Measurements from ENCODE around the gene CBX6.

Gene CBX6

DNA sequence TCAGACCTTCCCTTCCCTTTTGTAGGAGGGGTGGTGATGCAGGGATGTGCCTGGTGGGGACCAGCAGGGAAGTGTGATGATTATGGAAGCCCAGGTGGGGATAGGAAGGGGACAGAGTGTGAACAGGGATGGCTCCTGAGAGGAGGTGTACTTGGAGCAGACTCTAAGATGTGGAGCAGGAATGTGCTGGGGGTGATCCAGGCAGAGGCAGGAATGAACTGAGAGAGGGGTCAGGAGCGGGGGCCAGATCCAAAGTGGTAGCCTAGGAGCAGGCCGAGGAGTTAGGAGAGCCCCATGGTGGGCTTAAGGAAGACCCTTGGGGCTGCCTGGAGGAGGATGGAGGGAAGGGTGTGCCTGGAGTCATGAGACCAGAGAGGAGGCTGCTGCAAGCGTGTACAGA lies 31.9 kb downstream of the CBX6 start:
- no peak for DNase-seq (ENCODE audit: low read depth in 2 of 2)

DNA sequence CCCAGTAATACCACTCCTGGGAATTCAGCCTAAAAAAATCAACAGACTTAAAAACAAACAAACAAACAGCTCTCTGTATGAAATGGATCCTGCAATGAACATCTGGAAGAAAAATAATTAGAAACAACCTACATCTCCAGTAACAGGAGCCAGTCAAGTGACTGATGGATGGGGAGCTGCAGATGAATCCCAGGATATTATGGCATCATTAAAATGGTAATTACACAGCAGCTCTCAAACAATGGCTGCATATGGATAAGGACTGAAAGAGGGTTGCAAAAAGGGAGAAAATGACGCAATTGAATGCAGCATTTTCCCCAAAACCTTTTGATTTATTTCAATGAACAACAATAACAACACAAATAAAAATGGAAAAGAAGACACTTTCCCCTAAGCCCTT lies 32.3 kb downstream of the CBX6 start:
- no peak for DNase-seq (ENCODE audit: low read depth in 2 of 2)

DNA sequence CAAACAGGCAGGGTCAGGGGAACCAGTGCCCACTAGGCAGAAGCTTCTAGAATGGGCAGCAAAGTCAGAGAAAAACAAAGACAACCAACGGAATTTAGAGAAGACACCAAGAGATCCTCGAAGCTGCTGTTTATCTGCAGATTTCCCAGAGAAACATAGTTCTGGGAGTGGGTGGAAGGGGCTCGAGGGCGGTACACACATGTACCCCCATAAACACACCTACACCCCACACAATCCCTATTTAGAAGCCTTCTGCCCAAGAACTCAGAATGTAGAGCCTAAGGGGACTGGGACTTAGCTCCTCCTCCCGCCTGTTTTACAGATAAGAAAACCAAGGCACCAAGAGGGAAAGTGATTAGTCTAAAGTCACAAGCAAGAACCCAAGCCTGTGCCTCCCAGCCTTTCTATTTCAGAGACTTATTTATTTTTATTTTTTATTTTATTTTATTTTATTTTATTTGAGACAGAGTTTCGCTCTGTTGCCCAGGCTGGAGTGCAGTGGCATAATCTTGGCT lies 34.5 kb downstream of the CBX6 start:
- no peak for DNase-seq (ENCODE audit: low read depth in 2 of 2)

DNA sequence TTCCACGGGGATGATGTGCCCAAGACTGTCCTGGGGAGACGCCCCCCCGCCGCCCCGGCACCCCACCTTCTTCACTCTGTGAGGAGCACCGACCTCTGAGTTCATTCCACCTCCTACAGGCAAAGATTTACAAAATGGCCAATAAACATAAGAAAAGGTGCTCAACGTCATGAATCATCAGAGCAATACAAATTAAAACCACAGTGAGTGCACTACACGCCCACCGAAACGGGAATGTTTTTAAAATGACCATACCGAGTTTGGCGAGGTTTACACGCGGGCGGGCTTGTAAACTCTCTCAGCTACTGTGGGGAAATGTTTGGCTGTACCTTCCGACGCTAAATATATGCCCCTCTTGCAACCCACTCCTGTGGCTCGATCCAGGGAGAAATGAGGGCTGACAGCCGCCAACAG lies 36.1 kb downstream of the CBX6 start:
- no peak for DNase-seq (ENCODE audit: low read depth in 2 of 2)

DNA sequence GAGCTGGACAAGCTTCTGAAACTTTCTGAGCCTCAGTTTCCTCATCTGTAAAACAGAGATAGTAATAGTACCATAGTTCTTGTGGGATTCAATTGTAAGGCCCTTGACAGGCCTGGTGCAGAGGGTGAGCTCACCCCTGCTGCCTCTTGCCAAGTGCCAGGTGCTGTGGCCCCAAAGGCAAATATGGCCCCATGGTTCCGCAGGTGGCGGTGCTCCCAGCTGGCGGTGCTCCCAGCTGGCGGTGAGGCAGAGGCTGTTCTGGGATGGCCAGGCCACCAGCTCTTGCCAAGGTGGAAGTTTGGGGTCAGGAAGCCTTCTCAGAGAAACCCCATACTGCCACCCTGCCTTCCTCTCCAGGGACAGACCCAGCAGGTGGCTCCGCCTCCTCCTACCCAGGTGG lies 37.0 kb downstream of the CBX6 start:
- DNase-seq (ENCODE audit: low read depth in 2 of 2), result no peak

DNA sequence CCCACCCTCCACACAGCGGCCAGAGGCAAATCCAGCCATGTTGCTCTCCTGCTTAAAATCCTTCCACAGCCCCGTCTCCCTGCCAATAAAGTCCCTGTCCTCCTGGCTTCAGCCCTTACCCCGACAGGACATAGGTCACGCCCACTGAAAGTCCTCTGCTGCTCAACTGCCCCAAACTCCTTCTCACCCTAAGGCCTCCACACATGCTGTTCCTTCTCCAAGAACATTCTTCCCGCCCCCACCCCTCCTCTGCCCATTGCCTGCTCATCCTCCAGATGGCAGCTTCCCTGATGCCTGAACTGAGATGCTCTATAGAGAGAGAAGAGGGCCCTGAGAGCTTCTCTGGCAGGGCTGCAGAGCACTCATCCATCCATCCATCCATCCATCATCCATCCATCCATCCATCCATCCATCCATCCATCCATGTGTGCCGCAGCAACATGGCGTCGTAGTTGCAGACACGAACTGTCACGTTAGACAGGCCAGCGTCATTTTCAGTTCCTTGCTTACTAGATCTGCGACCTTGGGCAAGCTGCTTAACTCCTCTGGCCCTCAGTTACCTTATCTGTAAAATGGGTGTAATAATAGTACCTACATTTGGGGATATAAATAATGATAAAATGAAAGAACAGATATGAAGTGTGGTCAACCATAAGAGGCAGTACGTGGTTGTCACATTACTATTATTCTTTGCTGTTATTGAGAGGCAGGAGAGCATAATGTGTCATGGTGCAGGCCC lies 37.6 kb downstream of the CBX6 start:
- no peak for DNase-seq (ENCODE audit: low read depth in 2 of 2)

DNA sequence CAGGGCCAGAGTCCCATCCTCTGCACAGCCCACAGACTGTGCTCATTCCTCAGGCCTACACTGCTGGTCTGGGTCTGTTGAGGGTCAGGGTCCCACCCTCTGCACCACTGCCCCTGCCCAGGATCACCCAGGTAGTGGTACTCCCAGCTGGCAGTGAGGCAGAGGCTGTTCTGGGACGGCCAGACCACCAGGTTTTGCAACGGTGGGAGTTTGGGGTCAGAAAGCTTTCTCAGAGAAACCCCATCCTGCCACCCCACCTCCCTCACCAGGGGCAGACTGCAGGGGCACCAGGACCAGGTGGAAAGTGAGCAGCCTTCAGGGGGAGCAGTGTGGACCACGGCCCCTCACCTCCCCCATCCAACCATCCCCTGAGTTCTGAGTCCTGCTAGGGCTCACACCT lies 39.0 kb downstream of the CBX6 start:
- no peak for DNase-seq (ENCODE audit: low read depth in 2 of 2)

DNA sequence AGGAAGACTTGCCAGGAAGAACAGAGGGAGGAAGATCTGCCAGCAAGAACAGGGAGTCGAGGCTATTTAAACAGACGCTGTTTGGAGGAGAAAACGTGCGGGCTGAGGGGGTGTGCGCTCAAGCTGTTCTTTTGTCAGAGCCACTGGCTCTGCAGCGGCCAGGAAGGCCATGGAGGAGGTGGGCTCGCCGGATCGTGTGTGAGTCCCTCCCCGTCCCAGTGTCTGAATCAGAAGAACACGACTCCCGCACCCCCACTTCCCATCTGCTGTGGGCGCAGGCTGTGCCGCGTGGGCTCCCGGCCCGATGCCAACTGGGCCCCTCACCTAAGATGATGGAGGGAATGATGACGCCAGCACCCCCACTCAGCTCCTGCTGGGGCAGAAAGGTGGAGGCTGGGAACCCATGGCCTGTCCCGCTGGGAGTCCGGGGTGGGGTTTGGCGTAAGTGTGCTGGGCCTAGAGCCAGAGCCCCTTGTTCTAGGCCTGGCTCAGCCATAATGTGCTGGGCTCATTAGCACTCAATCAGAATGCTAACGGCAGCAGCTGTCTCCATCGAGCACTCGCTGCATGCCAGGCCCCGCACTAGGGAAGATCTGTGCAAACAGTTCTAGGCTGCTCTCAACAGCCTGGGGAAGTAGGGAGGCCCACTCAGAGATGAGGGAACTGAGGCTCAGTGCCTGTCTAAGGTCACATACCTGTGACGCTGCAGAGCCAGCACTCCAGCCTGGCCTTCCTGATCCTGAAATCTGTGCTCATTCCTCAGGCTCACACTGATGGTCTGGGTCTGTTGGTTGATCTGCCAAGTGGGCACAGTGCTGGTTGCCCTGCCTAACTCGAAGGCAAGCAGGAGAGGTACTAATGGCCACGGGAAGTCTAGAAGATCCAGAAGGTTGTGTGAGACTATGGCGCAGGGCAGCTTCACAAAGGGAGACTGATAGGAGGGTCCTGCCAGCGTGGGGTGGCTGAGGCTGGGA lies 39.7 kb downstream of the CBX6 start:
- no peak for DNase-seq (ENCODE audit: low read depth in 2 of 2)

DNA sequence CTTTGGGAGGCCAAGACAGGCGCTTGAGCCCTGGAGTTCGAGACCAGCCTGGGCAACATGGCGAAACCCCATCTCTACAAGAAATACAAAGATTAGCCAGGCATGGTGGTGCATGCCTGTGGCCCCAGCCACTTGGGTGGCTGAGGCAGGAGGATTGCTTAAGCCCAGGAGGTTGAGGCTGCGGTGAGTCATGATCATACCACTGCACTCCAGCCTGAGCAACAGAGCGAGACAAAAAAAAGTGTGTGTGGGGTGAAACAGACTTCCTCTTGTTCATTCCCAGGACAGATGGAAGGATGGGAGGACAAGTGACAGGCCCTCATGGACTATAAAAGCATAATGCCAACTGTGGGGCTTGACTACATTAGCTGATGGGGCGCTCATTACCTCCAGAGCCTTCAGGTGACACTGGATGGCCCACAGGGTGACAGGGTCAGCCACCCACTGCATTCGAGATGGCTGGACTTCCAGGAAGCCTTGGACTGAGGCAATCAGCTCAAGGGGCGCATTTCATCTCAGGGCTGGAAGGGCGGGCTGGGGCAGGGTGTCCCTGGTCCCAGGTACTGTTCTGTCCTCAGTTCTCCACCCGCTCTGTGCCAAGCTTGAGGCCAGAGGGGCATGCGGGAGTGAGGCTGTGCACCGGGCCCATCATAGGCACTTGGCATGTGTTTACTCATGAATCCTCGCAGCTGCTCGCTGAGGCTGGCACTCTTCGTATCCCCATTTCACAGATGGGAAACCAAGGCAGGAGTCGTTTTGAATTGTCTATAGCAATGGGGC lies 40.7 kb downstream of the CBX6 start:
- no peak for DNase-seq (ENCODE audit: low read depth in 2 of 2)

DNA sequence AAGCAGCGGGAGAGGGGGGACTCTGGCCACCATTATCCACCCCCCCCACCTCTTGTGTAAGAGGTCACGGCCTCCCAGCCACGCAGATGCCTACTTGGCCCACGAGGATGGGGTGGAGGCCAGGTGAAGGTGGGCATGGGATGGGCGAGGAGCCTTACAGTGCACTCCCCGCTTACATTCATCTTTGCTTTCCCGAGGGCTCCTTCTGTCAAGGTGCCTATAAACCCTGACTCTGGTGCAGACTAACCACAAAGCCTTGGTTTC lies 41.2 kb downstream of the CBX6 start:
- no peak for DNase-seq (ENCODE audit: low read depth in 2 of 2)

DNA sequence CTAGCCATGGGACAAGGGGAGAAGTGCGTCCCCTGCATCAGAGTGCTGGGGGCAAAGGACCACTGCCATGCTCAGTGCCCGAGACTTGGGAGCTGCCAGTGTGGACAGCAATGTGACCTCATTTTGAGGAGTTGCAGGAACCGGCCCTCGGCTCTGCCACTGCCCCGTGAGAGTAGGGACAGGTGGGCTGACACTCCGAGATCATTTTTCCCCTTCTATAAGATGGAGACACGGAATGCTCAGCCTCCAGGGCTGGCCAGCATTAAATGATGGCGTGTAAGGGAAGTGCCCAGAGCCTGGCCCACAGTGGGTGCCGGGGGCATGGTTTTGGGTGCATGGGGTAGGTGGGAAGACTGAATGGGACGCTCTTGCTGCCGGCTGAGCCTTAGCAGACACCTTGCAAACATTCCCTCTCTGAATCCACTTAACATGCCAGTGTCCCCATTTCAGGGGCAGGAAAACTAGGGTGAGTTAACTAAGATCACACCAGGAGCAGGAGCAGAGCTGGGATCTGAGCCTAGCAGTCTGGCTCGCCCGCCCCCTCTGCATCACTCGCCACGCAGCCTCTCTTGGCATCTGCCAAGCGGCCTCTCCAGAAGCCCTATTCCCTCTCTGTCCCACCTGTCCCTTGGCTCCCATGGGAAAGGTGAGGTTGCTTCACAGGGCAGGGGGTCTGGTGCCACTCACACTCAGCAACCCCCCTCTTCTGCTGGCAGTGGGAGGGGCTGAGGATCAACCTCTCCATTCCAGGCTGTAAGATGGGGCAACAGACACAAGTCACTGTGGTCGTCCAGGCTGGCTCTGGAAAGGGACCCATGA lies 41.8 kb downstream of the CBX6 start:
- no peak for DNase-seq (ENCODE audit: low read depth in 2 of 2)

DNA sequence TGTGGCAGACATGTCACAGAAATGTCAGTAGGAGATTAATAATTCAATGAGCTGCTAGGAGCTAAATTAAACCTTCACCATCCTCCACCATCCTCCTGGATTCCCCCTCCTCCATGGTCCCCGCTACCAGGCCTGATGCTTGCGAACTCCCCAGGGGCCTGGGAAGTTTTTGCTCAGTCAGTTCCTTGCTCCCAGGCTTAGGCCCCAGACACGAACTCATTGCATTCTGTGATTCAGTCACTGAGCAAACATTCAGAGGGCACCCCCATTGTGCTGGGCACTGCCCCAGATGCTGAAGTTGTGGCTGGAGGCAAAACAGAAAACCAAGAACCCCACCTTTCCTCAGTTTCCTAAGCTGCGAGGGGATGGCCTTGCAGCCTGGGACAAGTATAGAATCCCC lies 42.5 kb downstream of the CBX6 start:
- no peak for DNase-seq (ENCODE audit: low read depth in 2 of 2)

DNA sequence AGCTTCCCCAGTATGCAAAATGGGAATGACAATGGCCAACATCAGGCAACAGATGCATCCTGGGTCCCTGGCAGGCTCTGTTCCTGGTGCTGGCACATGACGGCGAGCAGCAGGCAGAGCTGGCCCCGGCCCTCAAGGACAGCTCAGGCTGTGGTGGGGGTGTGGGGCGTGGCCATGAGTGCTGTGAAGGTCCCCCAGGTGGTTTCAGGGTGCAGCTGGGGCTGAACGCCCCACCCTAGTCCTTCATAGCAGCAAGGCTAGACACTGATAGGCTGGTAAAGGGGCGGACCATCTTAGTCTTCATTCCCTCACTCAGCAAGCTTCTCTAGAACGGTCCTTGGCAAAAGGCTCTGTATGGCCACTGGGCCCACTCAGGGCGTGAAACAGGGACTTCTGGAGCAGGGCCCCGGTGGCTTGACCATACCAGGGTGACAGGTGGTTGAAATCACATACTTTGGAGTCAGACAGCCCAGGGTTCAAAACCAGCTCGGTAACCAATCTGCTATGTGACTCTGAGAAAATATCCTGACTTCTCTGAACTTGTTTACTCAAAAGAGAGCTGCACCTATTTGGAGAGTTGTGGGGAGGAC lies 43.3 kb downstream of the CBX6 start:
- DNase-seq (ENCODE audit: low read depth in 2 of 2), result no peak

DNA sequence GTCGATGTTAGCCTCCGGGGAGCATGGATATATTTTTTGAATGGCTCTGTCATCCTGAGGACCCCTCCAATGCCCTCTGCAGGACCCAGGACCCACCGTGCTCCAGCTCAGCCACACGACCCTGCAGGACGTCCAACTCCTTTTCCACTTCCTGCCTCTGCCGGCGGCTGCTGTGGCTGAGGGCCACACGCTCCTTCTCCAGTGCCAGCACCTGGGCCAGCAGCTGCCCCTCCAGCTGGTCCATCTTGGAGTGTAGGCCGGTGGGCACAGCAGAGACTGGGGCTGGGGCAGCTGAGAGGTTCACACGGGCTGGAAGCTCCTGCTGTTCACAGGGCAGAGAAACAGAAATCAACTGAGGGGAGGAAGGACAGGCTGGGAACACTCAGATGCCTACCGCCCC lies 43.8 kb downstream of the CBX6 start:
- DNase-seq (ENCODE audit: low read depth in 2 of 2), result no peak

DNA sequence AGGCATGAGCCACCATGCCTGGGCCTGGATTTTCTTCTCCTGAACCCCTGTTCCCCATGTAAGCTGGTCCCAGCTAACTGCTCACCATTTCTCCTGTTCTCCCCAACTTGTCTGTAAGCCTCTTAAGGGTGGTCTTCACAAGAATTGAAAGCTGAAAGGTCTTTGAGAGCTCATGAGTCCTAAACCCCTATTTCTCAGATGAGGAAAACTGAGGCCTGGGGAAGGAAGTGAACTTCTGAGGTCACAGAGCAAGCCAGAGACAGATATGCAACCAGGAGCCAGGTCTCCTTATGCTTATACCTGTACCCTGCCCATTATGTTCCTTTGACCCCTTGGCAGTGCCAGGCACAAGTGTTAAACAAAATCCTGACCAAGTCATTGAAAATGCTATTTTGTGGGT lies 44.5 kb downstream of the CBX6 start:
- no peak for DNase-seq (ENCODE audit: low read depth in 2 of 2)

DNA sequence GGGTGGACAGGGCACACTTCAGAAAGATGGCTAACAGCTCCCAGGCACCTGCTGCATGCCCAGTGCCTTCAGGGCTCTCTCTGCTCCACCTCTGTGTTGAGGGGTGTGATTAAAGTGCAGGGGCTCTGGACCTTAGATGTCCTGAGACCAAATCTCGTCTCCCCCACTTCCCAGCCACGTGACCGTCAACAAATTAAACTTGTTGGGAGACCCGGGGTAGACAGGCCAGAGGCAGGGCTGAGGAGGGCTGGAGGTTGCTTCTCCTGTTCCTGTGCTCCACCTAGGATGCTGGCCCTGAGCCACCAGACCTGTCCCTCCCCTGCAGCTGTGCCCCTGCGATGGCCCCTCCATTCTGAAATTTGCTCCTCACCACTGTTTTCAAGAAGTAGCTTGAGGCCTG lies 45.2 kb downstream of the CBX6 start:
- no peak for DNase-seq (ENCODE audit: low read depth in 2 of 2)

DNA sequence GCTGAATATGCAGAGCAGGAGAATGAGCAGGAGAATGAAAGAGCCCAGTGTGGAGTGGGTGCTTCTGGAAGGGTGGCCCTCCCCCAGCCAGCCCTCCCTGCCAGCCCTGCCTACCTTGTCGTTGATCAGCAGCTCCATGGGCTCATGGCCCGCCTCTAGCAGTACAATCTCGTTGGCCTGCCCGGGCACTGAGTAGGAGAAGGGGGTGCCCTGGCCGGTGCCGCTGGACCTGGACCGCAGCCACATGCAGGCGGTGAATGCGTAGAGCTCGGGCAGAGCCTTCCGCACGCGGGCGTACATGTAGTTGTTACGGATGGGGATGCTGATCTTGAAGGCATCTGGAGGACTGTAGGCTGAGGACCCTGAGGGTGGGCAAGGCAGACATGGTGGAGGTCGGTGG lies 45.6 kb downstream of the CBX6 start:
- DNase-seq (ENCODE audit: low read depth in 2 of 2), result no peak

DNA sequence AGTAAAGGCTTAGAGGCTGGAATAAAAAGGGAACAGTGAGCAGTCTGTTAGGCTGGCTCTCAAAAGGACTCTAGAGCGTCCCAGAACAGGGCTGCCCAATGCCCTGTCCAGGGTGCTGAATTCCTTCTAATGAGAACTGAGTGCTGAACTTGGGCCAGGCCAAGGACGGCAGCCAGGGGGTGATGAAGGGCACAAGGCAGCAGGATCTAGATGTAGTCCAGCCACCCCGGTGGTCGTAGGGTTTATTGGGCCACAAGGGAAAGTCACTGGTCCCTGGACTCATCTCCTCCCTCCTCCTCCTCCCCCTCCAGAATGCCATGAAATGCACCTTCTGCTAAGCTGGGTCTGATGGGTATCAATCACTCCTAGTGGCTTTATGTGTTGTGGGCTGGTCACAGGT lies 47.4 kb downstream of the CBX6 start:
- DNase-seq (ENCODE audit: low read depth in 2 of 2), result no peak

DNA sequence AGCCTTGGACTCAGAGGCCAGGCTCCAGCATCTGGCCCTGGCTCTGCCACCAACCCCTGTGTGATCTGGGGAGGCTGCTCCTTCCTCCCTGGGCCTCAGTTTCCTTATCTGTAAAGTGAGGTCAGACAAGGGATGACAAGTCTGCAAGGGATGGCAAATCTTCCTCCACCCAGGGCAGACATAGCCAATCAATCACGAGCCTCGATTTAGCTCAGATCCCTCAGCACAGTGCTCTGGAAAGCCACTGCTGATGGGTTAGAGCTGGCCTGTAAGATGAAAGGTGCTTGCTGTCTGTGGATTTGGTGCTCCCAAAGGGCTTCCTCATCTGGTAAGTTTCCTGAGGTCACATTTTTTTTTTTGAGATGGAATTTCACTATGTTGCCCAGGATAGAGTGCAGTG lies 48.4 kb downstream of the CBX6 start:
- no peak for DNase-seq (ENCODE audit: low read depth in 2 of 2)

DNA sequence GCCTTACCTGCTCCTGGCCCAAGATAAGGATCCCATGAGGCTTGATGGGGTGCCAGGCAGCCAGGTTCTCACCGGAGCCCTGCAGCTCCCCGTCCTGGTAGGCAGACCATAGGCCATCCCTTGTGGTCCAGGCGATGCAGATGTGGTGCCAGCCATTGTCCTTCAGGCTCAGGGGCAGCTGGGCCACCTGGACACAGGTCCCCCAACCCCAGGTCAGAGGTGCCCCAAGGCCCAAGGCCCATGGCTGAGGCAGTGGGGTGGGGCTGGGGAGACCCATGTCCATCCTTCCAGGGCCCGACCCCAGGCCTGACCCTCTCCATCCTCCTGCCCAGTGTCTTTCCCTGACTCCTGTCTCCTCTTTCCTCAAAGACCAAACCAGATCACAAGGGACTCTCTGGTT lies 48.9 kb downstream of the CBX6 start:
- DNase-seq (ENCODE audit: low read depth in 2 of 2), result no peak

DNA sequence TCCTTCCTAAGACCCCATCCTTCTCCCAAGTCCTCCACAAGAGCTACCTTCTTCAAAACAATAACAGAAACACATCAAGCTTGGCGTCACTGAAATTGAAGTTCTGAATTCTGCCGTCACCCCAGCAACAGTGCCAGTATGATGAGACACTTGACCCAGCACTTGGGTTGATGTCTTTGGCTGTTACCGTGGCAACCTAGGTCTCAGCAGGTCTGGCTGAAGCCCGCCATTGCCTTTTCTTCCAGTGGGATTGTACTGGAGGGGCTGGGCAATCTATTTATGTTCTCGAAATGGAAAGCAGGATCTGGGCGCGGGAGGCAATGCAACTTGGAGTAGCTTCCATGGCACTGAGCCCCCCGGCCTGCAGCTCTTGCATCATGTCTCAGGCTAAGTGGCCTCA lies 52.0 kb downstream of the CBX6 start:
- DNase-seq (ENCODE audit: low read depth in 2 of 2), result no peak

Measured in stimulated activated CD4-positive, alpha-beta T cell treated with anti-CD3 and anti-CD28 coated beads, Interleukin-1b, Interleukin-23, amount 100 ng/mL, for 1 hour (primary cell).